Mesenchymal stem cell (in vitro differentiated cells and primary cell): ENCODE measurements around the gene TCF12.

ENCODE experiments used
- DNase-seq: peaks from one replicate; pipeline ENCODE4 v3.0.0-alpha.2; 2013
- H2AFZ ChIP-seq: one replicate; pipeline ENCODE4 v1.6.1; 2013; ENCODE audit warnings: low read depth, mild to moderate bottlenecking, control low read depth, inconsistent platforms, low read length, moderate library complexity
- H2AK5ac ChIP-seq: 2 replicates; pipeline ENCODE4 v1.6.1; 2013; ENCODE audit warnings: low read length, moderate library complexity, mild to moderate bottlenecking, inconsistent platforms; ENCODE audit not compliant: severe bottlenecking
- H2BK120ac ChIP-seq: one replicate; pipeline ENCODE4 v1.6.1; 2013; ENCODE audit warnings: low read depth, mild to moderate bottlenecking, inconsistent platforms, low read length, moderate library complexity
- H2BK12ac ChIP-seq, 2 experiments: one replicate each; pipeline ENCODE4 v1.6.1; 2013; ENCODE audit warnings: inconsistent platforms in 2 of 2, low read length in 2 of 2, mild to moderate bottlenecking in 2 of 2, moderate library complexity in 2 of 2, control low read depth in 1 of 2
- H2BK15ac ChIP-seq: one replicate; pipeline ENCODE4 v1.6.1; 2013; ENCODE audit warnings: mild to moderate bottlenecking, low read depth, inconsistent platforms; ENCODE audit not compliant: poor library complexity, severe bottlenecking
- H2BK5ac ChIP-seq: 2 replicates; pipeline ENCODE4 v1.6.1; 2013; ENCODE audit warnings: low read depth, mild to moderate bottlenecking, low read length, control low read depth, inconsistent platforms; ENCODE audit not compliant: poor library complexity, severe bottlenecking
- H3K14ac ChIP-seq, 2 experiments: one replicate each; pipeline ENCODE4 v1.6.1; 2013; ENCODE audit warnings: inconsistent platforms in 2 of 2, low read length in 2 of 2, control low read depth in 1 of 2, mild to moderate bottlenecking in 1 of 2, moderate library complexity in 1 of 2
- H3K18ac ChIP-seq, 2 experiments: one replicate each; pipeline ENCODE4 v1.6.1; 2013; ENCODE audit warnings: inconsistent platforms in 2 of 2, low read length in 2 of 2, control low read depth in 1 of 2, low read depth in 1 of 2, mild to moderate bottlenecking in 1 of 2
- H3K23ac ChIP-seq, 2 experiments: one replicate each; pipeline ENCODE4 v1.6.1; 2013; ENCODE audit warnings: inconsistent platforms in 2 of 2, low read length in 2 of 2, mild to moderate bottlenecking in 2 of 2, moderate library complexity in 2 of 2, control low read depth in 1 of 2
- H3K27ac ChIP-seq: 2 replicates; pipeline ENCODE4 v1.5.1; 2013; ENCODE audit warnings: mild to moderate bottlenecking, moderate library complexity, low read length, control low read depth, inconsistent platforms; ENCODE audit not compliant: poor library complexity, severe bottlenecking
- H3K27me3 ChIP-seq, 2 experiments: 2 replicates each; pipeline versions ENCODE4 v1.6.1 to v1.7.0; 2013; ENCODE audit warnings: low read length in 2 of 2, mild to moderate bottlenecking in 2 of 2, moderate library complexity in 2 of 2, control low read depth in 1 of 2, inconsistent platforms in 1 of 2; ENCODE audit not compliant: control insufficient read depth in 1 of 2, insufficient read depth in 1 of 2
- H3K36me3 ChIP-seq, 2 experiments: 2 replicates each; pipeline versions ENCODE4 v1.6.1 to v1.7.0; 2013; ENCODE audit warnings: low read length in 2 of 2, control low read depth in 1 of 2, inconsistent platforms in 1 of 2, low read depth in 1 of 2, mild to moderate bottlenecking in 1 of 2; ENCODE audit not compliant: insufficient read depth in 2 of 2, control insufficient read depth in 1 of 2
- H3K4ac ChIP-seq, 2 experiments: one replicate each; pipeline ENCODE4 v1.6.1; 2013; ENCODE audit warnings: inconsistent platforms in 2 of 2, low read length in 2 of 2, mild to moderate bottlenecking in 2 of 2, moderate library complexity in 2 of 2, control low read depth in 1 of 2, low read depth in 1 of 2
- H3K4me1 ChIP-seq: 2 replicates; pipeline ENCODE4 v1.6.1; 2013; ENCODE audit warnings: low read depth, low read length, control low read depth; ENCODE audit not compliant: control insufficient read depth, insufficient read depth
- H3K4me2 ChIP-seq: 2 replicates; pipeline ENCODE4 v1.6.1; 2013; ENCODE audit warnings: low read length, mild to moderate bottlenecking, inconsistent platforms; ENCODE audit not compliant: poor library complexity, severe bottlenecking
- H3K4me3 ChIP-seq, 2 experiments: 2 replicates each; pipeline versions ENCODE4 v1.5.1 to v1.7.0; 2013; ENCODE audit warnings: low read length in 2 of 2, mild to moderate bottlenecking in 2 of 2, control low read depth in 1 of 2, low read depth in 1 of 2; ENCODE audit not compliant: insufficient read depth in 1 of 2
- H3K79me1 ChIP-seq: replicated peaks from 2 replicates; pipeline ENCODE4 v1.6.1; 2013; ENCODE audit warnings: mild to moderate bottlenecking, control low read depth, low read length, inconsistent platforms; ENCODE audit not compliant: poor library complexity, severe bottlenecking
- H3K9ac ChIP-seq: 2 replicates; pipeline ENCODE4 v1.7.0; 2013; ENCODE audit warnings: mild to moderate bottlenecking, low read length, moderate library complexity
- H3K9me3 ChIP-seq: 2 replicates; pipeline ENCODE4 v1.7.0; 2013; ENCODE audit warnings: mild to moderate bottlenecking, low read length; ENCODE audit not compliant: control insufficient read depth
- H4K8ac ChIP-seq: one replicate; pipeline ENCODE4 v1.6.1; 2013; ENCODE audit warnings: inconsistent platforms, mild to moderate bottlenecking, low read length, moderate library complexity
- H4K91ac ChIP-seq: one replicate; pipeline ENCODE4 v1.6.1; 2013; ENCODE audit warnings: mild to moderate bottlenecking, low read length, inconsistent platforms
- WGBS: methylation state at CpG from one replicate; pipeline ENCODE4 v1.1.7; 2013; ENCODE audit warnings: mixed read lengths; 5-methylcytosine and 5-hydroxymethylcytosine counted together

Gene TCF12

GRCh38 chr15:57031605-57032004 is 113.2 kb downstream of the TCF12 start:
- Histone ChIP-seq H2BK15ac (no peak overlapping the region), H2BK120ac (no peak overlapping the region), H3K4me1 (peaks cover 6% of the 10 kb centered on the region), H2BK12ac (no peak overlapping the region), H3K4me2 (no peak overlapping the region), H3K27me3 (no peaks in the 10 kb centered on the region), H3K27ac (peak overlapping the region; percentile 29), H3K4ac (no peak overlapping the region), H2AFZ (no peak overlapping the region), H4K8ac (no peak overlapping the region), H3K9me3 (no peaks in the 10 kb centered on the region), H2AK5ac (no peak overlapping the region), H3K9ac (peak overlapping the region; percentile 62), H3K18ac (no peak overlapping the region), H3K4me3 (no peak overlapping the region), H3K23ac (no peak overlapping the region), H4K91ac (no peak overlapping the region), H2BK5ac (no peak overlapping the region), H3K14ac (no peak overlapping the region), H3K36me3 (no peaks in the 10 kb centered on the region), H3K79me1 (peaks cover 14% of the 10 kb centered on the region)
- DNase-seq, result peak; percentile 69
- 10% methylated on average over 1 of the region's 1 CpG for WGBS

- Histone ChIP-seq H3K23ac (no peak overlapping the region), H2BK12ac (no peak overlapping the region), H2BK5ac (no peak overlapping the region), H3K4ac (no peak overlapping the region), H3K9me3 (no peaks in the 10 kb centered on the region), H3K27ac (no peak overlapping the region), H3K9ac (no peak overlapping the region), H3K14ac (no peak overlapping the region), H2AK5ac (no peak overlapping the region), H3K4me1 (peaks cover 6% of the 10 kb centered on the region), H3K18ac (no peak overlapping the region), H2AFZ (no peak overlapping the region), H3K79me1 (peaks cover 18% of the 10 kb centered on the region), H4K91ac (no peak overlapping the region), H3K36me3 (no peaks in the 10 kb centered on the region), H3K27me3 (no peaks in the 10 kb centered on the region), H2BK15ac (no peak overlapping the region), H3K4me3 (no peak overlapping the region), H2BK120ac (no peak overlapping the region), H4K8ac (no peak overlapping the region), H3K4me2 (no peak overlapping the region)
- 96% methylated on average over 4 of the region's 5 CpGs for WGBS
- DNase-seq, result no peak
Measured at GRCh38 chr15:57032338-57032737, 113.9 kb downstream of the TCF12 start.

GRCh38 chr15:57033715-57034439 is 115.4 kb downstream of the TCF12 start:
- Histone ChIP-seq H3K4ac (no peak overlapping the region), H3K9ac (no peak overlapping the region), H2BK15ac (no peak overlapping the region), H3K27me3 (no peaks in the 10 kb centered on the region), H3K36me3 (no peaks in the 10 kb centered on the region), H2BK12ac (no peak overlapping the region), H2BK5ac (no peak overlapping the region), H3K4me3 (no peak overlapping the region), H2AFZ (no peak overlapping the region), H3K9me3 (no peaks in the 10 kb centered on the region), H3K27ac (no peak overlapping the region), H3K4me1 (peaks cover 6% of the 10 kb centered on the region), H3K4me2 (no peak overlapping the region), H2BK120ac (no peak overlapping the region), H4K91ac (no peak overlapping the region), H3K79me1 (peaks cover 14% of the 10 kb centered on the region), H3K23ac (no peak overlapping the region), H3K14ac (no peak overlapping the region), H3K18ac (no peak overlapping the region), H4K8ac (no peak overlapping the region), H2AK5ac (no peak overlapping the region)
- no peak for DNase-seq
- 97% methylated on average over 3 of the region's 3 CpGs for WGBS

- Histone ChIP-seq H3K9ac (no peak overlapping the region), H3K4me2 (no peak overlapping the region), H3K36me3 (no peaks in the 10 kb centered on the region), H3K14ac (no peak overlapping the region), H3K27ac (no peak overlapping the region), H2BK120ac (no peak overlapping the region), H4K91ac (no peak overlapping the region), H3K18ac (no peak overlapping the region), H3K79me1 (peaks cover 14% of the 10 kb centered on the region), H3K4ac (no peak overlapping the region), H3K4me3 (no peak overlapping the region), H3K23ac (no peak overlapping the region), H2BK15ac (no peak overlapping the region), H3K9me3 (no peaks in the 10 kb centered on the region), H4K8ac (no peak overlapping the region), H3K27me3 (no peaks in the 10 kb centered on the region), H3K4me1 (peaks cover 6% of the 10 kb centered on the region), H2AK5ac (no peak overlapping the region), H2AFZ (no peak overlapping the region), H2BK12ac (no peak overlapping the region), H2BK5ac (no peak overlapping the region)
- DNase-seq, result no peak
- no CpG with 5 or more reads among the region's 1 CpG for WGBS
Measured at GRCh38 chr15:57034613-57035012, 116.2 kb downstream of the TCF12 start.
